Small intestine (tissue), 16 donors: ENCODE data around the gene IL17RC. TPM values are rescaled to one million over a fixed set of nuclear protein-coding genes. Genes with fewer than 3 reads are reported as not detected.
A peak's percentile ranks its signal among the peaks of the same experiment; 100 is the strongest.
"Not testable (repeated sequence)": the region's sequence is repeated elsewhere in the genome, so short reads cannot be mapped to it uniquely, and the experiment has no call there.

ENCODE experiments used
- DNase-seq, 2 donors: peaks; one replicate each; pipeline versions ENCODE4 v3.0.0 to v3.0.0-alpha.2; 2013
- FAIRE-seq: peaks from 2 replicates; lab custom pipeline; 2012; peaks lifted over from hg19 to GRCh38; lab: Jason Lieb, UNC
- H3K27ac ChIP-seq, 3 donors: one replicate each; pipeline ENCODE4 v1.5.1; 2013; ENCODE audit warnings: low read length in 2 of 3, mild to moderate bottlenecking in 2 of 3, control low read depth in 1 of 3, inconsistent platforms in 1 of 3, low read depth in 1 of 3, moderate library complexity in 1 of 3
- H3K27me3 ChIP-seq, 3 donors: one replicate each; pipeline ENCODE4 v1.6.1; 2013; ENCODE audit warnings: low read length in 3 of 3, inconsistent platforms in 1 of 3; ENCODE audit not compliant: control insufficient read depth in 3 of 3, insufficient read depth in 3 of 3
- H3K36me3 ChIP-seq, 3 donors: one replicate each; pipeline ENCODE4 v1.6.1; 2013; ENCODE audit warnings: low read length in 3 of 3, inconsistent platforms in 1 of 3, low read depth in 1 of 3, mild to moderate bottlenecking in 1 of 3, moderate library complexity in 1 of 3; ENCODE audit not compliant: control insufficient read depth in 3 of 3, insufficient read depth in 2 of 3
- H3K4me1 ChIP-seq, 3 donors: one replicate each; pipeline ENCODE4 v1.6.1; 2013; ENCODE audit warnings: low read length in 2 of 3, inconsistent platforms in 1 of 3, low read depth in 1 of 3, mild to moderate bottlenecking in 1 of 3, moderate library complexity in 1 of 3; ENCODE audit not compliant: control insufficient read depth in 3 of 3, insufficient read depth in 2 of 3
- H3K4me3 ChIP-seq, 3 donors: one replicate each; pipeline ENCODE4 v1.5.1; 2013; ENCODE audit warnings: low read length in 3 of 3, control low read depth in 1 of 3, inconsistent platforms in 1 of 3, low read depth in 1 of 3, mild to moderate bottlenecking in 1 of 3, moderate library complexity in 1 of 3
- H3K9me3 ChIP-seq, 2 donors: one replicate each; pipeline ENCODE4 v1.6.1; 2013; ENCODE audit warnings: low read depth in 1 of 2, low read length in 1 of 2; ENCODE audit not compliant: control insufficient read depth in 2 of 2, insufficient read depth in 1 of 2
- WGBS, 3 donors: extraction: QIAGEN DNeasy Blood & Tissue Kit; methylation state at CpG; one replicate each; pipeline ENCODE4 v1.1.7; 2013; 5-methylcytosine and 5-hydroxymethylcytosine counted together
- long read RNA-seq, 10 donors: transcript quantifications; one replicate each; lab custom pipeline, GENCODE V29; 2026
- polyA plus RNA-seq, 4 donors: library from polyadenylated mRNA; stranded (reverse) in 3 of 4; unstranded in 1 of 4; fragments of 200-250 nt in 3 of 4; fragments of 120-200 nt in 1 of 4; gene quantifications; one replicate each; pipeline versions ENCODE4 v1.2.1 to v1.2.3, GENCODE V29; 2013
- donor health status: healthy with polysubstance abuse.
- donor health status: control.
- donor health status: control.
- donor health status: Bipolar disorder and iron deficiency.
- donor health status: healthy.

IL17RC gene, protein sequence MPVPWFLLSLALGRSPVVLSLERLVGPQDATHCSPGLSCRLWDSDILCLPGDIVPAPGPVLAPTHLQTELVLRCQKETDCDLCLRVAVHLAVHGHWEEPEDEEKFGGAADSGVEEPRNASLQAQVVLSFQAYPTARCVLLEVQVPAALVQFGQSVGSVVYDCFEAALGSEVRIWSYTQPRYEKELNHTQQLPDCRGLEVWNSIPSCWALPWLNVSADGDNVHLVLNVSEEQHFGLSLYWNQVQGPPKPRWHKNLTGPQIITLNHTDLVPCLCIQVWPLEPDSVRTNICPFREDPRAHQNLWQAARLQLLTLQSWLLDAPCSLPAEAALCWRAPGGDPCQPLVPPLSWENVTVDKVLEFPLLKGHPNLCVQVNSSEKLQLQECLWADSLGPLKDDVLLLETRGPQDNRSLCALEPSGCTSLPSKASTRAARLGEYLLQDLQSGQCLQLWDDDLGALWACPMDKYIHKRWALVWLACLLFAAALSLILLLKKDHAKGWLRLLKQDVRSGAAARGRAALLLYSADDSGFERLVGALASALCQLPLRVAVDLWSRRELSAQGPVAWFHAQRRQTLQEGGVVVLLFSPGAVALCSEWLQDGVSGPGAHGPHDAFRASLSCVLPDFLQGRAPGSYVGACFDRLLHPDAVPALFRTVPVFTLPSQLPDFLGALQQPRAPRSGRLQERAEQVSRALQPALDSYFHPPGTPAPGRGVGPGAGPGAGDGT
- polyA plus RNA-seq: 10 to 100 TPM; 35.7 to 96.2 (median 41.3) TPM
- long read RNA-seq, donor 1: 0 reads
- long read RNA-seq, donor 2: 0 reads
- long read RNA-seq, donor 3, partial matches to known transcripts: 0 of 3 reads
- long read RNA-seq, donor 3, other reads (novel, unspliced or antisense): 0 of 3 reads
- long read RNA-seq, donor 4: 0 reads
- long read RNA-seq, donor 5: 0 reads
- long read RNA-seq, donor 6: 0 reads
- long read RNA-seq, donor 7: 0 reads
- long read RNA-seq, donor 8: 0 reads
- long read RNA-seq, donor 9: 0 reads
- long read RNA-seq, donor 10, partial matches to known transcripts: 0 of 1 reads
- long read RNA-seq, donor 10, other reads (novel, unspliced or antisense): 0 of 1 reads

DNA sequence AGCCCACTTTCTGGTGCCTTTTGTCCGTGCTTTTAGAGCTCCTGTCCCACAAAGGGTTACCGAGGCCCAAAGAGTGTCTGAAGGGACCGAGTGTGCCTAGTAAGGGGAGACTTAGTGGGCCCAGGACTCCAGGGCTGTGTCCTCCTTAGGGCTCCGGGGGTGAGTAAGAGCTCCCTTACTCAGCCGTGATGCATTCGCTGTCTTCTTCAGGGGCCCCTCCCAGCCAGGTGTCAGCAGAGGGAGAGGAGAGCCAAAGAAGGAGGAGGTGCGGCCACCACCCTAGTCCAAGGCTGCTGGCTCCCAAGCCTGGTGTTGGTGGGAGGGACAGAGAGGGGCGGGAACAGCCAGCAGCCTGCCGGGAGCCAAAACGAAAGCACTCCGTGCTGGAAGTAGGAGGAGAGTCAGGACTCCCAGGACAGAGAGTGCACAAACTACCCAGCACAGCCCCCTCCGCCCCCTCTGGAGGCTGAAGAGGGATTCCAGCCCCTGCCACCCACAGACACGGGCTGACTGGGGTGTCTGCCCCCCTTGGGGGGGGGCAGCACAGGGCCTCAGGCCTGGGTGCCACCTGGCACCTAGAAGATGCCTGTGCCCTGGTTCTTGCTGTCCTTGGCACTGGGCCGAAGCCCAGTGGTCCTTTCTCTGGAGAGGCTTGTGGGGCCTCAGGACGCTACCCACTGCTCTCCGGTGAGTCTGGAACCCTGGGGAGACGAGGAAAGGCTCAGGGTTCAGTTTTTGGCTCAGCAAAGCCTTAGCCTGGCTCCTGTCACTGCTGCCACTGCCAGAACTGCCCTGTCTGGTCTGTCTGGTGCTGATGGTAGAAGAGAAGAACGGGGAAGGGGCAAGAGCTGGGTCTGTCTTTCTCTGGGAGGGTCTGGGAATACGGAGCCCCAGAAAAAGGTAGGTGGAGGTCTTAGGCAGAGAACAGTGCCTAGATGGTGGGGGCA, at the start of gene IL17RC:
Gene IL17RC, plus strand, starts transcription at position 365 of the 947 bp plus-strand sequence. Its CDS starts 218 bp downstream, at position 583.
- peaks cover 4 to 35% (median 6%) of the 10 kb centered on the region in 3 donors for H3K4me1 ChIP-seq
- DNase-seq (peak; percentile 94 to 97), FAIRE-seq (no peak)
- peak within 1 kb of the TSS; percentile 83 to 86 (median 84) for H3K27ac ChIP-seq
- H3K27me3 ChIP-seq: no peaks in the 10 kb centered on the region
- peaks cover 0 to 45% (median 2%) of the 10 kb centered on the region in 3 donors for H3K36me3 ChIP-seq
- 5 to 19% (median 16%) methylated on average over 17 to 19 of the region's 19 CpGs for WGBS, 3 donors
- peak within 1 kb of the TSS in 2 of 3 donors; percentile 48 to 54 for H3K4me3 ChIP-seq
- H3K9me3 ChIP-seq: no peaks in the 10 kb centered on the region

DNA sequence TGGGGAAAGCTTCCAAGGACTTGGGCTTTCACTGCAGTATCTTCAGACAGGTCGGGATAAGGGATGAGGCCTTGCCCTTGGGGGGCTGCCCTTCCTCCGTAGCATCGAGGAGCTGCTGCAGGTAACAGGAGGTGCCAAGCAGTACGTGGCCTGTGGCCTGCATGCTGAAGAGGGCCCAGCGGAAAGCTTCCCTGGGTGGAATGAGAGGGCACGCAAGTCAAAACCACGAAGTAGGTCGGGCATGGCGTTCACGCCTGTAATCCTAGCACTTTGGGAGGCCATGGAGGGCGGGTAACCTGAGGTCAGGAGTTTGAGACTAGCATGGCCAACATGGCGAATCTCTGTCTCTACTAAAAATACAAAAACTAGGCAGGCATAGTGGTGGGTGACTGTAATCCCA, 49.8 kb upstream of the IL17RC start:
- Histone ChIP-seq H3K4me3 (no peak overlapping the region), H3K9me3 (no peaks in the 10 kb centered on the region), H3K36me3 (peaks cover 0 to 10% (median 3%) of the 10 kb centered on the region in 3 donors), H3K27ac (no peak overlapping the region), H3K27me3 (no peaks in the 10 kb centered on the region), H3K4me1 (peaks cover 0 to 19% (median 0%) of the 10 kb centered on the region in 3 donors)
- 86 to 90% (median 88%) methylated on average over 12 of the region's 12 CpGs for WGBS, 3 donors
- no peak for FAIRE-seq
- no peak for DNase-seq

DNA sequence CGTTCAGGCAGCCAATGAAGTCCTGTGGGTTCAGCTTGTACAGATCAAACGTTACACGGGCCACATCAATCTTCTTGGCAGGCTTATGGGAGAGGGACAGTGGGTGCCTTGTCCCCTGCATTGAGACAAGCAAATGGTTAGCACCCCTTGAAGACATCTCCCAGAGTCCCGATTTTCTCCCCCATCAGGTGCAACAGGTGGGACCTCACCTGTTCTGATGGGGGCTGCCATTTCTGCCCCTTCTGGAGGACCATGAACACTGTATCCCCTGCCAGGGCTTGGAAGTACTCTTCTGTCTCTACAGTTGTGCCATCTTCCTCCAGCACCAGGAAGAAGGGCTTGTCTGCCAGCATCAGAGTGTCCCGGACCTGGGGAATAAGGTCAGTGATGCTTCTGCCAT, 46.9 kb upstream of the IL17RC start:
- Histone ChIP-seq H3K36me3 (peaks cover 0 to 10% (median 3%) of the 10 kb centered on the region in 3 donors), H3K9me3 (no peaks in the 10 kb centered on the region), H3K4me3 (no peak overlapping the region), H3K4me1 (no peaks in the 10 kb centered on the region), H3K27ac (no peak overlapping the region), H3K27me3 (no peaks in the 10 kb centered on the region)
- DNase-seq (no peak), FAIRE-seq (no peak)
- WGBS, 3 donors: 77 to 83% (median 78%) methylated on average over 5 of the region's 5 CpGs

DNA sequence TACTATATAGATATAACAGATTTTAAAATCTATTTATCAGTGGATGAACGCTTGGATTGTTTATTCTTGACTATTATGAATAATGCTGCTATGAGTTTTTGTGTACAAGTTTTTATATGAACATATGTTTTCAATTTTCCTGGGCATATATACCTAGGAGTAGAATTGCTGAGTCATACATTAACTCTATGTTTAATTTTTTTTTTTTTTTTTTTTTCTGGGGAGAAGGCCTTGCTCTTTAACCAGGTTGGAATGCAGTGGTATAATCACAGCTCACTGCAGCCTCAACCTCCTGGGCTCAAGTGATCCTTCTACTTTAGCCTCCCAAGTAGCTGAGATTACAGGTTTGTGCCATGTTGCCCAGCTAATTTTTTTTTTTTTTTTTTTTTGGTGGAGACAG, 45.9 kb upstream of the IL17RC start:
- peaks cover 0 to 10% (median 3%) of the 10 kb centered on the region in 3 donors for H3K36me3 ChIP-seq
- no peak overlapping the region for H3K27ac ChIP-seq
- no peaks in the 10 kb centered on the region for H3K27me3 ChIP-seq
- H3K4me3 ChIP-seq: no peak overlapping the region
- DNase-seq: no peak
- H3K9me3 ChIP-seq: no peaks in the 10 kb centered on the region
- no peak for FAIRE-seq
- H3K4me1 ChIP-seq: no peaks in the 10 kb centered on the region
- 48 to 88% (median 63%) methylated on average over 1 of the region's 1 CpG for WGBS, 3 donors

DNA sequence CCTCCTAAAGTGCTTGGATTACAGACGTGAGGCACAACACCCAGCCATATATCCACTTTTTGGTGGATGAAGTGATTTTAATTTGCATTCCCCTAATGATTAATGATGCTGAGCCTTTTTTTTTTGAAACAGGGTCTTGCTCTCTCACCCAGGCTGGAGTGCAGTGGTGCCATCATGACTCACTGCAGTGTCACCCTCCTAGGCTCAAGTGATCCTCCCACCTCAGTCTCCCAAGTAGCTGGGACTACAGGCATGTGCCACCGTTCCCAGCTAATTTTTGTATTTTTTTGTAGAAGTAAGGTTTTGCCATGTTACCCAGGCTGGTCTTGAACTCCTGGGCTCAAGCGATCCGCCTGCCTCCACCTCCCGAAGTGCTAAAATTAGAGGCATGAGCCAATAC, 44.8 kb upstream of the IL17RC start:
- not testable (repeated sequence) for FAIRE-seq, H3K4me1 ChIP-seq, H3K27me3 ChIP-seq, H3K9me3 ChIP-seq, H3K36me3 ChIP-seq, H3K4me3 ChIP-seq, DNase-seq, H3K27ac ChIP-seq
- WGBS, 3 donors: 95 to 99% (median 98%) methylated on average over 5 of the region's 5 CpGs

DNA sequence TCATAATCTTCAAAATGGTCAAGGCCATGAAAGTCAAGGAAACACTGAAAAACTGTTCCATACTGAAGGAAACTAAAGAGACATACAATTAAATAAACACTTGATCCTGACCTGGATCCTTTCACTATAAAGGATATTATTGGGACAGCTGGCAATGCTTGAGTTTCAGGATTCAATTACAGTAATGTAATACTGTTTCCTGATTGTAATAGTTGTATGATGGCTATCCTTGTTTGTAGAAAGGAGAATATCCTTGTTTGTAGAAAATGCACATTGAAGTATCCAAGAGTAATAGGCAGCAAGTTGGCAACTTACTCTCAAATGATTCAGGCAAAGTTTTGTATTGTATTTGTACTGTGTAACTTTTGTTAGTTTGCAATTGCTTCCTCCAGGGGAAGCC, 41.5 kb upstream of the IL17RC start:
- peak overlapping the region in 1 of 3 donors; percentile 44 for H3K4me3 ChIP-seq
- DNase-seq (no peak), FAIRE-seq (no peak)
- H3K36me3 ChIP-seq: peaks cover 0 to 3% (median 2%) of the 10 kb centered on the region in 3 donors
- H3K27me3 ChIP-seq: no peaks in the 10 kb centered on the region
- no peak overlapping the region for H3K27ac ChIP-seq
- H3K4me1 ChIP-seq: peaks cover 0 to 20% (median 0%) of the 10 kb centered on the region in 3 donors
- H3K9me3 ChIP-seq: no peaks in the 10 kb centered on the region

DNA sequence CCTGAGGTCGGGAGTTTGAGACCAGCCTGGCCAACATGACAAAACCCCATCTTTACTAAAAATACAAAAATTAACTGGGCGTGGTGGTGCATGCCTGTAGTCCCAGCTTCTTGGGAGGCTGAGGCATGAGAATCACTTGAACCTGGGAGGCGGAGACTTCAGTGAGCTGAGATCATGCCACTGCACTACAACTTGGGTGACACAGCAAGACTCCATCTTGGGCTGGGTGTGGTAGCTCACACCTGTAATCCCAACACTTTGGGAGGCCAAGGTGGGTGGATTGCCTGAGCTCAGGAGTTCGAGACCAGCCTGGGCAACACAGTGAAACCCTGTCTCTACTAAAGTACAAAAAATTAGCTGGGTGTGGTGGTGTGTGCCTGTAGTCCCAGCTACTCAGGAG, 40.6 kb upstream of the IL17RC start:
- H3K27ac ChIP-seq, DNase-seq, H3K36me3 ChIP-seq, H3K9me3 ChIP-seq, H3K27me3 ChIP-seq, FAIRE-seq: not testable (repeated sequence)
- peak overlapping the region in 1 of 3 donors; percentile 44 for H3K4me3 ChIP-seq
- WGBS, 3 donors: 90 to 91% (median 90%) methylated on average over 4 of the region's 4 CpGs
- peaks cover 0 to 20% (median 0%) of the 10 kb centered on the region in 3 donors for H3K4me1 ChIP-seq
